ENCODE data around the gene MICU2.

MICU2 gene

DNA sequence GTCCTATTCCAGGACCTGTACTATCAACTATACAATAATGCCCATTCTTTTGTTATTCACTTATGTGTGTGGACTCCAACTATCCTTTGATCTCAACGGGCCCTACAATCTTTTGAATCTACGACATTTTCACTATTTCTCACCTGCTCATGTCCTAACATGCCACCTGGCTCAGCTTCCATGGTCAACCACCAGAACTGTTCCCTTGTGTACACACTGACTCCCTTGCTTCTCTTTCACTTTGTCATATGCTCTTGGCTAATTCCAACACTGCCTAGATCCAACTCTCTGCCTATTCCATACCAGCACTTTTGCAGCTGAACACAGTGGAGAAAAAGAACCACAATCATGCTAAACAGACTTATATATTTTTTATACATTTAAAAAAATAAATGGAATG lies 53.1 kb downstream of the MICU2 start:
- H3K4me1 ChIP-seq (ENCODE audit: control insufficient read depth, insufficient read depth, low read depth, low read length) = peaks cover 7% of the 10 kb centered on the region

GRCh38 chr13:21549633-21550032 lies 54.3 kb downstream of the MICU2 start:
- Histone ChIP-seq H3K79me1 (replicated peaks; ENCODE audit: low read length, poor library complexity, severe bottlenecking) (peaks cover 15% of the 10 kb centered on the region), H3K14ac (ENCODE audit: low read length in 2 of 2) (no peak overlapping the region), H2AK5ac (ENCODE audit: low read length, severe bottlenecking) (no peak overlapping the region), H3K27me3 (ENCODE audit: control insufficient read depth in 1 of 2, insufficient read depth in 1 of 2, low read length in 2 of 2) (no peaks in the 10 kb centered on the region), H4K8ac (ENCODE audit: low read length) (no peak overlapping the region), H2BK120ac (ENCODE audit: low read depth, low read length) (no peak overlapping the region), H3K4ac (ENCODE audit: low read depth in 1 of 2, low read length in 2 of 2) (no peak overlapping the region), H4K91ac (ENCODE audit: low read length) (no peak overlapping the region), H2AFZ (ENCODE audit: low read depth, low read length) (no peak overlapping the region), H3K4me2 (ENCODE audit: low read length, poor library complexity, severe bottlenecking) (no peak overlapping the region), H3K9ac (ENCODE audit: low read length) (no peak overlapping the region), H3K4me3 (ENCODE audit: insufficient read depth in 1 of 2, low read depth in 1 of 2, low read length in 2 of 2) (no peak overlapping the region), H3K4me1 (ENCODE audit: control insufficient read depth, insufficient read depth, low read depth, low read length) (peaks cover 7% of the 10 kb centered on the region), H3K18ac (ENCODE audit: low read depth in 1 of 2, low read length in 2 of 2) (no peak overlapping the region), H2BK15ac (ENCODE audit: low read depth, poor library complexity, severe bottlenecking) (no peak overlapping the region), H2BK12ac (ENCODE audit: low read length in 2 of 2) (no peak overlapping the region), H3K9me3 (ENCODE audit: control insufficient read depth, low read length) (no peaks in the 10 kb centered on the region), H3K27ac (ENCODE audit: low read length, poor library complexity, severe bottlenecking) (peak overlapping the region; percentile 84), H3K36me3 (ENCODE audit: control insufficient read depth in 1 of 2, insufficient read depth in 2 of 2, low read depth in 1 of 2, low read length in 2 of 2) (peaks cover 0 to 8% of the 10 kb centered on the region in 2 experiments), H2BK5ac (ENCODE audit: low read depth, low read length, poor library complexity, severe bottlenecking) (no peak overlapping the region), H3K23ac (ENCODE audit: low read length in 2 of 2) (no peak overlapping the region)
- DNase-seq = no peak
- WGBS = 100% methylated on average over 1 of the region's 2 CpGs

More for the DNA sequence above, 53.1 kb downstream of the MICU2 start:
- Histone ChIP-seq H3K79me1 (replicated peaks; ENCODE audit: low read length, poor library complexity, severe bottlenecking) (peaks cover 15% of the 10 kb centered on the region), H3K27me3 (ENCODE audit: control insufficient read depth in 1 of 2, insufficient read depth in 1 of 2, low read length in 2 of 2) (no peaks in the 10 kb centered on the region), H3K9me3 (ENCODE audit: control insufficient read depth, low read length) (no peaks in the 10 kb centered on the region), H2AFZ (ENCODE audit: low read depth, low read length) (no peak overlapping the region), H3K18ac (ENCODE audit: low read depth in 1 of 2, low read length in 2 of 2) (no peak overlapping the region), H3K4me2 (ENCODE audit: low read length, poor library complexity, severe bottlenecking) (no peak overlapping the region), H2BK12ac (ENCODE audit: low read length in 2 of 2) (no peak overlapping the region), H3K9ac (ENCODE audit: low read length) (no peak overlapping the region), H2AK5ac (ENCODE audit: low read length, severe bottlenecking) (no peak overlapping the region), H2BK120ac (ENCODE audit: low read depth, low read length) (no peak overlapping the region), H4K91ac (ENCODE audit: low read length) (no peak overlapping the region), H3K14ac (ENCODE audit: low read length in 2 of 2) (no peak overlapping the region), H2BK5ac (ENCODE audit: low read depth, low read length, poor library complexity, severe bottlenecking) (no peak overlapping the region), H3K4me3 (ENCODE audit: insufficient read depth in 1 of 2, low read depth in 1 of 2, low read length in 2 of 2) (no peak overlapping the region), H3K36me3 (ENCODE audit: control insufficient read depth in 1 of 2, insufficient read depth in 2 of 2, low read depth in 1 of 2, low read length in 2 of 2) (peaks cover 0 to 8% of the 10 kb centered on the region in 2 experiments), H3K23ac (ENCODE audit: low read length in 2 of 2) (no peak overlapping the region), H3K27ac (ENCODE audit: low read length, poor library complexity, severe bottlenecking) (no peak overlapping the region), H2BK15ac (ENCODE audit: low read depth, poor library complexity, severe bottlenecking) (no peak overlapping the region), H4K8ac (ENCODE audit: low read length) (no peak overlapping the region), H3K4ac (ENCODE audit: low read depth in 1 of 2, low read length in 2 of 2) (no peak overlapping the region)
- 99% methylated on average over 2 of the region's 2 CpGs for WGBS
- no peak for DNase-seq

DNA sequence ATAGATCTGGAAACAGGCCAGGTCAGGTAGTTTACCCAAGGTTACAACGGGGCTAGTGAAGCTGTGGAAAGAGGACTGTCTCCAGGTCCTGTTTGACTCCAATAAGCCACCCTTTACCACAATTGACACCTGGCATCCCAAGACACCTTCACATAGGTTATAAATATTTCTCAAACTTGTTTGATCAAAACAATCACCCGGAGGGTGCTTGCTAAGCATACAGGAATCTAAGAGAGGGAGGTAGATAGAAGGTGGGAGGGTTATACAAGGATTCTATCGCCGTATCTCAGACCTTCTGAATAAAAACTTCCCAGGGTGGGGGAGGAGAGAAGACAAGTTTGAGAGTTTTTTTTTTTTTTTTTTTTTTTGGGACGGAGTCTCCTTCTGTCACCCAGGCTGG lies 55.4 kb downstream of the MICU2 start:
- no peak overlapping the region for H4K91ac ChIP-seq (ENCODE audit: low read length)
- 100% methylated on average over 5 of the region's 5 CpGs for WGBS
- no peak for DNase-seq

DNA sequence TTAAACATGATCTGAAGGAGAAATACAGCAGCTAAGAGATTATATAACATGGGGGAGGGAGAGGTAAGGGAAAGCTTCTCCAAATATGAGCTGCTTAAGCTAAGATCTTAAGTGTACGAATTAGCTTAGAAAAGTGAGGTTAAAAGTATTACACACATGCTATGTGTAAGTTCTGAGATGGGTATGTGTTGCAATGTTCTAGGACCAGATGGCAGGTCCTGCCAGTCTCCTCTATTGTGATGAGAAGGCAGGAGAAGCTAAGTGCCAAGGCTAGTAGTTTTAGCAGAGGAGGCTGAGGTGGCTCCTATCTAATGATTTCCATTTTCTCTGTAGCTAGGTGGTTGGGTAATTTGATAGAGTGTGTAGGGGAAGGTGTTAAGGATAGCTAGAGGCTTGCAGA lies 57.6 kb downstream of the MICU2 start:
- Histone ChIP-seq H4K8ac (ENCODE audit: low read length) (no peak overlapping the region), H2BK5ac (ENCODE audit: low read depth, low read length, poor library complexity, severe bottlenecking) (no peak overlapping the region), H2BK12ac (ENCODE audit: low read length in 2 of 2) (no peak overlapping the region), H3K4me2 (ENCODE audit: low read length, poor library complexity, severe bottlenecking) (no peak overlapping the region), H3K9me3 (ENCODE audit: control insufficient read depth, low read length) (no peaks in the 10 kb centered on the region), H3K4me1 (ENCODE audit: control insufficient read depth, insufficient read depth, low read depth, low read length) (peaks cover 7% of the 10 kb centered on the region), H3K36me3 (ENCODE audit: control insufficient read depth in 1 of 2, insufficient read depth in 2 of 2, low read depth in 1 of 2, low read length in 2 of 2) (peaks cover 0 to 8% of the 10 kb centered on the region in 2 experiments), H2AFZ (ENCODE audit: low read depth, low read length) (no peak overlapping the region), H3K27me3 (ENCODE audit: control insufficient read depth in 1 of 2, insufficient read depth in 1 of 2, low read length in 2 of 2) (no peaks in the 10 kb centered on the region), H2BK120ac (ENCODE audit: low read depth, low read length) (no peak overlapping the region), H3K4ac (ENCODE audit: low read depth in 1 of 2, low read length in 2 of 2) (no peak overlapping the region), H3K9ac (ENCODE audit: low read length) (no peak overlapping the region), H3K27ac (ENCODE audit: low read length, poor library complexity, severe bottlenecking) (no peak overlapping the region), H3K14ac (ENCODE audit: low read length in 2 of 2) (no peak overlapping the region), H2BK15ac (ENCODE audit: low read depth, poor library complexity, severe bottlenecking) (no peak overlapping the region), H3K79me1 (replicated peaks; ENCODE audit: low read length, poor library complexity, severe bottlenecking) (peaks cover 19% of the 10 kb centered on the region), H4K91ac (ENCODE audit: low read length) (no peak overlapping the region), H3K4me3 (ENCODE audit: insufficient read depth in 1 of 2, low read depth in 1 of 2, low read length in 2 of 2) (no peak overlapping the region), H2AK5ac (ENCODE audit: low read length, severe bottlenecking) (peak overlapping the region; percentile 86), H3K23ac (ENCODE audit: low read length in 2 of 2) (no peak overlapping the region), H3K18ac (ENCODE audit: low read depth in 1 of 2, low read length in 2 of 2) (no peak overlapping the region)
- 94% methylated on average over 1 of the region's 1 CpG for WGBS
- peak; percentile 20 for DNase-seq

More for the DNA sequence above, 55.4 kb downstream of the MICU2 start:
- Histone ChIP-seq H2BK15ac (ENCODE audit: low read depth, poor library complexity, severe bottlenecking) (no peak overlapping the region), H3K9ac (ENCODE audit: low read length) (no peak overlapping the region), H2BK120ac (ENCODE audit: low read depth, low read length) (no peak overlapping the region), H3K27me3 (ENCODE audit: control insufficient read depth in 1 of 2, insufficient read depth in 1 of 2, low read length in 2 of 2) (no peaks in the 10 kb centered on the region), H3K4me3 (ENCODE audit: insufficient read depth in 1 of 2, low read depth in 1 of 2, low read length in 2 of 2) (no peak overlapping the region), H3K4ac (ENCODE audit: low read depth in 1 of 2, low read length in 2 of 2) (no peak overlapping the region), H2BK12ac (ENCODE audit: low read length in 2 of 2) (no peak overlapping the region), H3K9me3 (ENCODE audit: control insufficient read depth, low read length) (no peaks in the 10 kb centered on the region), H3K18ac (ENCODE audit: low read depth in 1 of 2, low read length in 2 of 2) (no peak overlapping the region), H3K27ac (ENCODE audit: low read length, poor library complexity, severe bottlenecking) (no peak overlapping the region), H4K8ac (ENCODE audit: low read length) (no peak overlapping the region), H2BK5ac (ENCODE audit: low read depth, low read length, poor library complexity, severe bottlenecking) (no peak overlapping the region), H3K4me1 (ENCODE audit: control insufficient read depth, insufficient read depth, low read depth, low read length) (peaks cover 7% of the 10 kb centered on the region), H2AFZ (ENCODE audit: low read depth, low read length) (no peak overlapping the region), H3K36me3 (ENCODE audit: control insufficient read depth in 1 of 2, insufficient read depth in 2 of 2, low read depth in 1 of 2, low read length in 2 of 2) (peaks cover 0 to 8% of the 10 kb centered on the region in 2 experiments), H3K79me1 (replicated peaks; ENCODE audit: low read length, poor library complexity, severe bottlenecking) (peaks cover 19% of the 10 kb centered on the region), H3K23ac (ENCODE audit: low read length in 2 of 2) (no peak overlapping the region), H3K14ac (ENCODE audit: low read length in 2 of 2) (no peak overlapping the region), H3K4me2 (ENCODE audit: low read length, poor library complexity, severe bottlenecking) (no peak overlapping the region), H2AK5ac (ENCODE audit: low read length, severe bottlenecking) (peak overlapping the region; percentile 13)
